Fibroblast of villous mesenchyme (primary cell): Measurements from ENCODE around the gene UNC5A. TPM values are rescaled to one million over a fixed set of nuclear protein-coding genes. Genes with fewer than 3 reads are reported as not detected.

Experiments
- DNase-seq: peaks from one replicate; pipeline ENCODE4 v3.0.0-alpha.2; 2010; ENCODE audit warnings: low read depth
- H3K4me3 ChIP-seq: 2 replicates; pipeline ENCODE4 v1.5.1; 2011; ENCODE audit warnings: low read depth, mild to moderate bottlenecking, low read length
- CTCF ChIP-seq: IDR thresholded peaks from 2 replicates; pipeline ENCODE4 v1.5.1; 2012; ENCODE audit warnings: low read depth, mild to moderate bottlenecking, low read length; ENCODE audit not compliant: insufficient read depth
- total RNA-seq: library from RNA; depleted of rRNA; stranded (reverse); fragments of >200 nt; gene quantifications from 2 replicates; pipeline ENCODE4 v1.2.3, GENCODE V29; 2012

Gene UNC5A
- total RNA-seq, 1 donor, result not detected

DNA sequence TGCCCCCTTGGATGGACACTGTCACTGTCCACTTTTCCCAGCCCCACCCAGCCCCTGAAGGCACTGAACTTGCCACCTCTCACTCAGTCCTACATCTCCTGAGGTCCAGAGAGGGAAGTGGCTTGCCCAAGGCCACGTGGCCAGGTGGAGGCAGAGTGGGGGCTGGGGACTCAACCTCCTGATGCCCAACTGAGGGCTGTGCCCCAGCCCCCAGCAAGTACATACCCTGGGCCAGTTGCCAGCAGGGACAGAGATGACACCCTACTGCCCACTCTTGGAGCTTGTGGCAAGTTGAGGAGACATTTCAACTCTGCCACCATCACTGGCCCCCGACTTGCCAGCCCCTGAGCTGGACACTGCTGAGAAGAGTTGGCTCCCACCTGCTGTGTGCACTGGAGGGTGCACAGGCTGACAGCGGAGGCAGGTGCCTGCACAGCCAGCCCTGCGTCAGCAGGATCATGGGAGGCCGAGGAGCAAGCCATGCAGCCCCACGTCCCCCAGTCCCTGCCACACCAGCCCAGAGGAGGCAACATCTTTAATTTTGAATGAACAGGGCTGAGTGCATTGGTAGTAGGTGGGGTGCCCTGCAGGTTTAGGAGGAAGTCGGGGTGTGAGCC is 39.4 kb downstream of the UNC5A start:
- no peak for DNase-seq
- TF ChIP-seq CTCF, result no peak
- H3K4me3 ChIP-seq, result no peak overlapping the region

DNA sequence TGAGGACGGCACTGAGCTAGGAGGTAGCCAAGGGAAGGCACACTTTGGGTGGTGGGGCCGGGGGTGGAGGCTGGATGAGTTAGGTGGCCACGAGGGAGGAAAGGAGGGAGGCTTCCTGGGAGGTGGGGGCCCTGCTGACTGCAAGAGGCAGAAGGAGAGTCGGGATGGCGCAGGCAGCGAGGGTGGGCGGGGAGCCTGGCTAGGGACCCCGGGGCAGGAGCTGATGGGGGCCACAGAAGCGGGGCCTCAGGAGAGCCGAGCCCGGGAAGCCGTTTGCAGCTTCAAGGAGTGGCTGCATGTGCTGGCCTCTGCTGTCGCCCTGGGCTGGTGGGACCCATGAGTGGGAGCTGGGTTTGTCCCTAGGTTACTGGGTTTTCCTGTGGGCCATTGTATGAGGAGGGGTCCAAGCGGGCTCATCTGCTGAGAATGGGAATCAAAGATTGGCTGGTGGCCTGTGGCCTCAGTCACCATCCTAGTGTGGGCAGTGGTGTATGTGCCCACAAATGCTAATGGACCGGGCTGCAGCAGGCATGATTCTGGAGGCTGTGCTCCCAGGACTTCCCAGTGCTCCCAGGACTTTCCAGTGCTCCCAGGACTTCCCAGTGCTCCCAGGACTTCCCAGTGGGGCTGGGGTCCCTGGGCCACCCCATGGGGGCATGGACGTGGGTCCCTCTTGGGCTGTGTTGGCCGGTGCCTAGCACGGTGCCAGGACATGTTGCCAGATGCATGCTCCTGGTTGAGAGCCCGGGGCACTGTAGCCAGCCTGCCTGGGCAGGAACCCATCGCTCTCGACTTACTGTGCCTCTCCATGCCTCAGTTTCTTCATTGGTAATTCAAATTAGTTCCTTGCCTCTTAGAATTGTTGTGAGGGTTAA is 40.2 kb downstream of the UNC5A start:
- TF ChIP-seq CTCF, result no peak
- H3K4me3 ChIP-seq, result no peak overlapping the region
- DNase-seq, result no peak

DNA sequence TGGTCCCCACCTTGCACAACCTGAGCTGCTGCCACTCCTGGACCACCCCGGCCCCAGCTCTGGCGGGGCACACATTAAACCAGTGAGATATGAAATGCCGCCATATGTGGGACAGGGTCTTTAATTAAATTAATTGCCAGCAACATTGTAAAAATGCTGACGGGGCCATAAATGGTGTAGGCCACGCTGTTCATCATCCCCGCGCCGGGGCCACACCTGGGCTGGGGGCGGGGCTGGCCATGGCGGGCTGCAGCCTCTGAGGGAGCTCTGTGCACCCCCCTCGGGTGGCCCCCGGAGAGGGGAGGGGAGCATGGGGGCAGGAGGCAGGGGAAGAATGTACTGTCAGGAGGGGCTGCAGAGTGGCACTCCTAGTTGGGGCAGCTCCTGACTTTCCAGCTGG is 41.0 kb downstream of the UNC5A start:
- TF ChIP-seq CTCF, result no peak
- H3K4me3 ChIP-seq, result no peak overlapping the region
- DNase-seq, result no peak

DNA sequence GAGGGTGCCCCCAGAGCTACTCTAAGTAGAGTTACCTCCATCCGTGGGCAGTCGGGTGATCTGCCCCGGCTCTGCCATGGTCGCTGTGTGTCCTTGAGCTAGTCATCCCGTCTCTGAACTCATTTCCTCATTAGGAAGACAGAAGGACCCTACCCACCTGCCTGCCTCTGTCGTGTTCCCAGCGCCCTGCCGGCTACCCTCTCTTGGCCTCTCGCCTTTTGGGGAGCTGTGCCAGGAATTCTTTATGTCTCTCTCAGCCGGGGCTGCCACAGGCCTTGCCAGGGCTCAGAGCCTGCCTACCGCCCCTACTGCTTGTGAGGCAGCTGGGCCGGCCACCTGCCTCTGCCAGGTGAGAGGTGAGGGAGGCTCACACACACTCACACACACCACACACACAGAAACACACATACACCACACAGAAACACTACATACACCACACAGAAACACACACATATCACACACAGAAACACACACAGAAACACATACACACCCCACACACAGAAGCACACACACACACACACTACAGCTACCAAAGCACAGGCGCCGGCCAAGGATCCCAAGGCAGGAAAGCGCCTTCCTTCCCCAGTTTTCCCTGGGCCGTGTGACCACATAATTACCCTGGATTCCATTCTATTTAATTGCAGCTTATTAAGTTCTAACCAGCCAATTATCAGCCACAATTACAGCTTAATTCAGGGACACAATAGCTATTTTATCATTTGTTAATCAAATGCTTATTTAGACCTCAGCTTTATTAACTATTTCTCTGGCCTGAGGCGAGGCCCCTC is 41.7 kb downstream of the UNC5A start:
- H3K4me3 ChIP-seq, result no peak overlapping the region
- DNase-seq, result no peak
- no peak for TF ChIP-seq CTCF

DNA sequence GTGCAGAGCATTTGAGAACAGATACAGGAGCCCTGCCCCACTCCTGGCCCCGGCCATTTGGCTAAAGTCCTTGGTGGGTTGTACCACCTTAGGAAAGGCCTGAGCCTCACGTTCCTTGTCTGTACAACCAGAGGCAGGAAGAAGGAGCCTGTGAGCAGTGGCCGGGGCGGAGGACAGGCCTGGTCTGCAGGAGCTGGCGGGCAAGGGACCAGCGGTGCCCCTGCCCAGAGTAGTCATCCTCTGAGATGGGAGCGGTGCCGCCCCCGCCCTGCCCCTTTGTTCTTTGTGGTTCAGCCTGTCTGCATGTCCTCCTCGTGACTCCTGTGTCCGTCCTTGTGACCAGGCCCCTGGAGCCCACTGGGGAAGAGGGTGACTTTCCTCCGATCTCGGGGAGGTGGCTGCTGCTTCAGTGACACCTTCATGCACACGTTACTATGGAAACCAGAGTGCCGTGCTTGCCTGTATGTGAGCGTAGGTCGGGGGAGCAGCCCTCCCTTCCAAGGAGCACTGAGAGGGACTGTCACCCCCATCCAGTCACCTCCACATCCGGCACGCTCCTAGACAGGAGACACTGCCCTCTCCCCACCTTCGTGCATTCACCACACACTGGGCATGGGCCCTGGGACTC is 42.9 kb downstream of the UNC5A start:
- no peak for TF ChIP-seq CTCF
- no peak for DNase-seq
- H3K4me3 ChIP-seq, result no peak overlapping the region

GRCh38 chr5:176854164-176854563 is 43.8 kb downstream of the UNC5A start:
- H3K4me3 ChIP-seq, result no peak overlapping the region
- no peak for DNase-seq
- TF ChIP-seq CTCF, result no peak
